ENCODE results near the gene GPX3. TPM values are rescaled to one million over a fixed set of nuclear protein-coding genes. Genes with fewer than 3 reads are reported as not detected.
A peak's percentile ranks its signal among the peaks of the same experiment; 100 is the strongest.

Gene GPX3, protein sequence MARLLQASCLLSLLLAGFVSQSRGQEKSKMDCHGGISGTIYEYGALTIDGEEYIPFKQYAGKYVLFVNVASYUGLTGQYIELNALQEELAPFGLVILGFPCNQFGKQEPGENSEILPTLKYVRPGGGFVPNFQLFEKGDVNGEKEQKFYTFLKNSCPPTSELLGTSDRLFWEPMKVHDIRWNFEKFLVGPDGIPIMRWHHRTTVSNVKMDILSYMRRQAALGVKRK
- 5.2 and 102 TPM in 2 replicates for total RNA-seq

DNA sequence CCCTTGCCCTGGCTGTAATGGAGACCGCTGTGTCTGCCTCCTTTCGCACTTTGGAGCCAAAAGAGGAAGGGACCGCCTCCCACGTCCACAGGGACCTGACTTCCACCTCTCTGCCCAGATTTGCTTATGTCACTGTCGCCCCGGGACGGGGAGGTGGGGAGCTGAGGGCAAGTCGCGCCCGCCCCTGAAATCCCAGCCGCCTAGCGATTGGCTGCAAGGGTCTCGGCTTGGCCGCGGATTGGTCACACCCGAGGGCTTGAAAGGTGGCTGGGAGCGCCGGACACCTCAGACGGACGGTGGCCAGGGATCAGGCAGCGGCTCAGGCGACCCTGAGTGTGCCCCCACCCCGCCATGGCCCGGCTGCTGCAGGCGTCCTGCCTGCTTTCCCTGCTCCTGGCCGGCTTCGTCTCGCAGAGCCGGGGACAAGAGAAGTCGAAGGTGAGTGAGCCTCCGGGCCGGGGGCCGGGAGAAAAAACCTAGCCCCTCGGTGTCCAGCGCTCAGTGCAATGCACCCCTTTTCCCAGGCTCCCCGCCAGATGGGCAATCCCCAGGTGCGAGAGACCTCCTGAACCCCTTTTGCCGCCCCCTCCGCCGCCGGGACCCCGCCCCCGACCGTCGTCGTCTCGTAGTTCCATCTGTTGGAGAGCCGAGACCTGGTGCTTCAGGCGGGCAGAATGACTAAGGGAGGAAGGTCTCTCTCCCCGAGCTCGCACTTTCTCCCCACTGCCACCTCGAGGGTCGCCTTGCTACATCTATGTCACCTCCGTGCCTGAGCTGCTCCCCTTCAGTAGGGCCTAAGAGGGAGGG lies at the start of gene GPX3:
GPX3 (plus strand) TSS at position 288 of the 807 bp plus-strand sequence; CDS start at position 352, 64 bp downstream.
- DNase-seq (ENCODE audit: low read depth) = peak; percentile 74

DNA sequence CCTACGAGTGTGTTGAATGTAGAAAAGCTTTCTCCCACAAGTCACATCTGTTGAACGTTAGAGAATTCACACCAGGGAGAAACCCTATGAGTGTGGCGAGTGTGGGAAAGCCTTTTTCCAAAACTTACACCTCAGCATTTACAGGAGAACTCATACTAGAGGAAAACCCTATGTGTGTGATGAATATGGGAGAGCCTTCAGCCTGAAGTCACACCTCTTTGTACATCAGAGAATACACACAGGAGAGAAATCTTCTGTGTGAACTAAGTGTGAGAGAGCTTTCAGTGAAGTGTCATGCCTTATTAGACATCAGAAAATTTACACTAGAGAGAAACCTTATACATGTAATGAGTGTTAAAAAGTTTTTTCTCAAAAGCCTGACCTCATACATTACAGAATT lies 41.8 kb upstream of the GPX3 start:
- no peak for DNase-seq (ENCODE audit: low read depth)

DNA sequence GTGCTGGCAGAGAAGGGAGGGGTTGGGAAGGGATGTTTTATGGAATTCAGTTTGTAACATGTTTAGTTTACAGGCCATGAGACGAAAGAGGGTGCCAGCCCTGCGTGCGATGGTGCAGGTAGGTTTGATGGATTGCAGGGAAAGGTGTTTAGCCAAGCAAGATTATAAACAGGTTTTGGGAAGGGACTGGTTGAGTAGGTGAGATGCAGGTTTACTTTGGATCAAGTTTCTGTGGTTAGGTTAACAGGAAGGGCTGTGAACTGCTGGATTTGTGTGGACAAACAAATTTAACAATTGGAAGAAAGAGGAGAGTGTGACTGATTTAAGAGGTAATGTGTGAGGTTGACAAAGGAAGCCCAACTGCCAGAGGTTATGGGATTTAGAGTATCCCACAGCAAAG lies 32.6 kb upstream of the GPX3 start:
- no peak for DNase-seq (ENCODE audit: low read depth)

DNA sequence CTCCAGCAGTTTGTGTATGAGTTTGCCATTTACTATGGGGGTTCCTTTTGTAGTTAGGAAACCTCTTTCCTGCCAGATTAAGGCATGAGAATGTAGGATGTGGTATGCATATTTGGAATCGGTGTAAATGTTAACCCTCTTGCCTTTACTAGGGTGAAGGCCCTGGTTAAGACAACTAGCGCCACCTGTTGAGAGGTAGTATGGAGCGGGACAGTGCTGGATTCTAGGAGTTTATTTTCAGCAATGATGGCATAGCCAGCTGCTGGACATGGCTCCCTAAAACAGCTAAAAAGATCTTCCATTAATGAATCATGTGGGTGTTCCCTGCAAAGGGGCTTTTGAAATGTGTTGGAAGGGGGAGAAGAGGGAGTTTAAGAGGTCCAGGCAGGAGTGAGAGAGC lies 30.7 kb upstream of the GPX3 start:
- no peak for DNase-seq (ENCODE audit: low read depth)

DNA sequence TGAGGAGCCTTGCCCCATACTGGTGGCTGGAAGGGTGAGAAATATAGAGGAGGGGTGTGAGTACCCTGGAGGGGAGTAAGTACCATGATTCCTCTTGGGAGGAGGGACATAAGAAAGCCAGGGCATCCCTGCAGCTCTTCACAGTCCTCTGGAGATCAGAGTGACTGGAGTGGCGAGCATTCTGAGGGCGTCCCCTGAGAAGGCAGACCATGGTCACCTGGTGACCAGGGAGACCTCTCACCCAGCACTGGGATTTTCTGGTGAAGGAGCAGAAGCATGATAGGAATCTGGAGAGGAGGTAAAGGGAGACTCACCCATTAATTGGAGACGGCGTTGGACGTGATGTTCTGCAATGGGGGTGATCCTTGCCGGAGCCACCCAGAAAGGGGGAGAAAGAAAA lies 27.7 kb upstream of the GPX3 start:
- no peak for DNase-seq (ENCODE audit: low read depth)

DNA sequence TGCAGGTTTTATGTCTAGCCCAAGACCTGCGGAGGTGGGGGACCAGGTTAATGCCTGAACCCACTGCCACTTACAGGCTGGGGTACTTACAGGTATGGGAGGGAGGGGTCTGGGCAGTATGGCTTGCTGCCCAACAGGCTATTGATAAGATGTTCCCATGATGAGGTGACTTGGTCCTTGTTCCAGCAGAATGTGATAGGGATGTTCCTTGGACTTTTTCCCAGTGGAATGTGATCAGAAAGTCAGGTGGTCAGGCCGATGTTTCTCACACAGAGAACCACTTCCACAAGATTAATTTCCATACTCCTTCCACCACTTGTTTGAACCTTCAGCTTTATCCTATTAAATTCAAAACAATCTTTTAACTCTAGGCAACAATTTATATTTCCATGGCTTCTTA lies 27.0 kb upstream of the GPX3 start:
- DNase-seq (ENCODE audit: low read depth) = no peak

DNA sequence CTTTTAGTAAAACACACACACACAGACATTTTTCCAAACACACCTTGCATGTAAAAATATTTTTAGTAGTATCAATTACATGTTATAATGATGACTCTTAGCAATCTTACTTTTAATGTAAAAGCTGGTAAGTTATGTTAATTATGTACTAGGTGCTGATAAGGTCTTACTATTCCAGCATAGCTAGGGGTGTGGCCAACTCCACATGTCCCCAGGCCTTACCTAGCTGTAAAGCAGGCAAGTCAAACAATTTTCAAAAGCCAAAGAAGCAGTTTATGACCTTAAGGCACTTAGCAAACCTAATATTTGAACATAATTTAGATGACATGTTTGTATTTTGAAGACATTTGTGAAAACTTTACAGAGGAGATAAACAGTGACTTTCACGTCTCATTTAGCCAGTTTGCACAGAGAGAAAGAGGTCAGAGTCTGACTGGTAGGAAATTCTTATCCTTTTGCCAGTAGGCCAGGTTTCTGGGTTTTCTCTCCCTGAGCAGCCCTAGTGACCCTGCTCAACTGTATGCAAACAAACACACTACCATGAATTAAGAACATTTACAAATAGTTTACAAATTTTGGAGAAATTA lies 26.5 kb upstream of the GPX3 start:
- no peak for DNase-seq (ENCODE audit: low read depth)

DNA sequence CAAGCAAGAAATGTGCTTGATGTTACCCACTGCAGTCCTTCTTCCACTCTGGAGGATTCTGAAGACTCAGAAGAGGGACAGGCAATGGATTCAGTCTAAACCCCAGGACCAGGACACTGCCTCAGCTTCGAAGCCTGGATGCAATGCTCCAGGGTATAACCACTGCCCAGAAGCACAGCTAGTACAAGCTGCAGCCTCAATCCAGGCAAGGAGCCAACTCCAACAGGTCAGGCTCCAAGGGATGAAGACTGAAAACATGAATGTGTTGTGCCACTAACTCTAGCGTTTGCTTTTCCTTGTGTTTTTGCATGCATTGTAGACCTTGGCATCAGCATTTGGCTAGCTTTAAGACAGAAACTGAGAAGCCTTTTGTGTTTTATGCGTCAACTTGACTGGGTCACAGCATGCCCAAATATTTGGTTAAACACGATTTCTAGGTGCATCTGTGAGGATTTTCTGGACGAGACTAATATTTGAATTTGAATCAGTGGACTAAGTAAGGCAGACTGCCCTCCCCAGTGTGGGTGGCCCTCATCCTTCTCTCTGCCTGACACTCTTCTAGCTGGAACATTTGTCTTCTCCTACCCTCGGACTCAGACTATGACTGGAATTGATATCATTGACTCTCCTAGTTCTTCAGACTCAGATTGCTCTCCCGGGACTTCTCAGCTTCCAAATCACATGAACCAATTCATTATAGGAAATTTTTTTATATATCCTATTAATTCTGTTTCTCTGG lies 20.5 kb upstream of the GPX3 start:
- no peak for DNase-seq (ENCODE audit: low read depth)

DNA sequence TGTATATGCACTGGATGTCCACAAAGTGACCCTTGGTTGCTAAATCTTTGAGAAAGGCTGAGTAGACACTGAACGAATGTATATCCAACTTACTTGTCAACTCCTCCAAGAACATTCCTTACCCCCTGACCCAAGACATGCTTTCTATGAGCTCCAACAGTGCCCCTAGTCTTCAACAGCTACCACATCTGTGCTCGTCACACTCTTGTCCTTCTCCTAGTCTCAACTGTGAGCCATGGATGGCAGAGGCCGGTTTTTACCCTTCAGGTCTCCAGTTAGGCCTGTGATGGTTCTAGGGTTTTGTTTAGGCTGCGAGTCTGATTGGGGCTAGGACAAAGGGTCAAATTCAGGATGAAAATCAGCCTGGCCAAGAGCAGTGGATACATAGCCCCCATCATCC lies 19.0 kb upstream of the GPX3 start:
- DNase-seq (ENCODE audit: low read depth) = no peak

DNA sequence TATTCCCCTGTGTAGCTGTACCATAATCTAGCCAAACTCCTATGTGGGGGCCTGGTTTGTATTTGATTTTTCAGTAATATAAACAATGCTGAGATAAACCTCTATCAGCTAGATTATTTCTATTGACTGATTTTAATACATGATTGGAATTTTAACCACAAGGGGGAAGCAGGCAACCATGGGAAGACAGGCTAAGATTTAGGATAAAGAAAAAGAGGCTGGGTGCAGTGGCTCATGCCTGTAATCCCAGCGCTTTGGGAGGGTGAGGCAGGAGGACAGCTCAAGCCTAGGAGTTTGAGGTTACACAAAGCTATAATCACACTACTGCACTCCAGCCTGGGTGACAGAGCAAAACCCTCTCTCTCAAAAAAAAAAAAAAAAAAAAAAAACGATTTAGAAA lies 18.1 kb upstream of the GPX3 start:
- peak; percentile 59 for DNase-seq (ENCODE audit: low read depth)

DNA sequence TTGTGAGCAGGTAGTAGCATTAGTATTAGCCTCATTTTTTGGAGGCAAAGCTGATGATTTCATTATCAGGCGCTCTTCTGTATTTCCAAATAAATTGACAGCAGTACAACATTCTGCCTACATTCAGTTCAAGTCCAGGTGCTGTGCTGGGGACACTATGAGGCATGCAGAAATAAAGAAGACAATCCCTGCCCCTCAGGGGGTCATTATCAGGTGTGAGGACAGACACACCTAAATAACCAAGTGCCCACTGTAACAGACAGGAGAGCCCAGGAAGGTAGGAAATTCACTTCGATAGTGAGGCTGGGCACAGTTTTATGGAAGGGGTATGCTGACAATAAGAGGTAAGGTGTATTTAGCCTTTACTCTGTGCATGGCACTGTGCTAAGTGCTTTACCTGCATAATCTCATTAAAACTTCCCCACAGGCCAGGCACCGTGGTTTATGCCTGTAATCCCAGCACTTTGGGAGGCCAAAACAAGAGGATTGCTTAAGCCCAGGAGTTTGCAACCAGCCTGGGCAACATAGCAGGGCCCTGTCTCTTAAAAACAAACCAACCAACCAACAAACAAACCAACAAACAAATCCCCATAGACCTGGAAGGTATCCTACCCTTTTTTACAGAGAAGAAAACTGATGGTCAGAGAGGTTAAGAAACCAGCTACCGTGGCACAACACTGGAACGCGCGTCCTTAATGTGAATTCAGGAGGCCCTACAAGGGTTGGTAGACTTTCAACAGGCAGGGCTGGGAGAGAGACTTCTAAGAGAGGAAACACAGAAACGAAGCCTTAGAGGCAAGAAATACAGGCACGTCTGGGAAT lies 17.5 kb upstream of the GPX3 start:
- DNase-seq (ENCODE audit: low read depth) = no peak

DNA sequence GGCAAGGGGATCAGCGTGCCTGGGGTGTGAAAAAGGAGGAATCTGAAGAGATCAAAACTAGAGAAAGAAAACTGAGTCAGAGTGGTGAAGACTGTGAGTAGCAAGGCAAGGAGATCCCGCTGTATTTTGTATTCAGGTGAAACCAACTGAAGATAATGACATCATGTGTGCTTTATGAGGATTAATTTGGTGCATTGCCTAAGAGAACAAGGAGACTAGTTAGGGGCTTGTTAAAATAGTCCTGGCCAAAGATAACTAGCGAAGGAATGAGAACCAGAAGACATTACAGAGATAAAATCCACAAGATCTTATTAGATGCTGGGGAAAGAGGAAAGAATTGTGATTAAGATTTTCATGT lies 16.9 kb upstream of the GPX3 start:
- DNase-seq (ENCODE audit: low read depth) = no peak

DNA sequence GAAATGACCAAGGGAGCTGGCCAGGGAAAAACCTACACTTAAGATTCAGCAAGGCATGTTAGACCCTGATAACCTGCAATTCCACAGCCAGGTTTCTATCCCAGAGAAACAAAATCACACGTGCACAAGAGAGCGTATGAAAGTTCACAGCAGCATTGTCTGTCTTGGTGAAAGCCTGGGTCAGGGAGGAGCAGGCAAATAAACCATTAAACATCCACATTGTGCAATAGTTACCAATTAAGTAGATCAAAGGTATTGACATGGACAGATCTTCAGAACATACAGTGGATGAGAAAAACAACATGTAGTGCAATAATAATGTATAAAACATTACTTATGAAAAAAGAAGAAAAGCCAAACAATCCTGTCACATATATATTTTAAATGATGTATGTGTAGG lies 15.9 kb upstream of the GPX3 start:
- peak; percentile 78 for DNase-seq (ENCODE audit: low read depth)

DNA sequence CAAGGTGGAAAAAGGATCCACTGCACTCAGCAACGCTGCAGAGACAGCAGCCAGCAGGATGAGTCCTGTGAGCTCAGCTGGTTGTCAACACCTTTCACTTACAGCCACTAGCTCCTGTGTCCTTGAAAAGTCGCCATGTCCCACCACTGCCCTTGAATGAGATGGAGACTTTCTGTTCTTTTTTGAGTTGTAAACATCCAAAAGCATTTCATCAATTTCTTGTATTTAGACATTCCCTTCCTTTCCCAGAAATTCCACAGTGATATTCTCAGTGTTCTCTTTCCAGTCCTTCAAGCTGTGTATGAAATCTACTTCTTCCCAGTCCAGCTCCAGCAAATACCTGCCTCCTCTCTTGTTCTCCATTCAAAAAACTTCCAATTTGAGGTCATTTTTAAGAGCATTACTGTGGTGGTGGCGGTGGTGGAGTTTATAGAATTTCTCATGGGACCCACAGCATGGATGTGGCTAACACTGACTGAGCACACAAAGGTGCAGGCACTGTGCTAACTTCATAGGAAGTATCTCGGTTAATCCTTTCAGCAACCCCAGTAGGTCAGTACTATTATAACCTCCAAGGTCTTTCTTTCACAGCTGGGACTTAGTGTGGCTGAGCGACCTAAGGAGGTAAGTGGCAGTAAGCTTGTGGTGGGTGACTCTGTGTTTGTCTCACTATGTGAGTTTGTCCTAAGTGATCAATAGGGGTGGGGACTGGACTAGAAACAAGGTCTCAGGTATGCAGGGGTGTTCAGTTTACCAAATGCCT lies 15.0 kb upstream of the GPX3 start:
- no peak for DNase-seq (ENCODE audit: low read depth)

DNA sequence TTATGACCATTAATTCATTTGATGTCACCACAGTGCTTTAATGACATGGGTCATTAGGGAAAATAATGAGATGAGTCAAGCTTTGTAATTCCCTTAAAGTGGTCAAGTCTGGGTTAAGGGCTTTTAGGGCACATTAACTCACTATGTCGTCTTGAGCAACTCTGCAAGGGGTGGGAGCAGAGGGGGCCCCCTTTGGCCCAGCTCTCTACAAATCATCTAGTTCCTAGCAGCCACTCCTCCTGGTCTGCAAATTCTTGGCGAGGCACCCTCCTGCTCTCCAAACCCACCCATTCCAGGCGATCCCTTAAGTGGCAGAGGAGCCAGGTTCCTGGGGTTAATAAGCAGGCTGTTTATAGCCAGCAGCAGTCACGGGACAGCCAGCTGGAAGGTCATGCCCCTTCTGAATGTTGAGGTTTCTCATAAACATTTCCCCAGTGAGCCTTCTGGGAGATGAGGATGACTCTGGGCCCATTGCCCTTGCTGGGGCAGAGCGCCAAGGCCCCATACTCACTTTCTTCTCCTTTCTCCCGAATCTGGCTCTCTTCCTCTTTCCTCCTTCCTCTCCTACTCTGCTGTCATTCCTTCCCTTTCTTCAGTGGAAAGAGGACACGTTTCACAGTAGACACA lies 14.3 kb upstream of the GPX3 start:
- peak; percentile 97 for DNase-seq (ENCODE audit: low read depth)

DNA sequence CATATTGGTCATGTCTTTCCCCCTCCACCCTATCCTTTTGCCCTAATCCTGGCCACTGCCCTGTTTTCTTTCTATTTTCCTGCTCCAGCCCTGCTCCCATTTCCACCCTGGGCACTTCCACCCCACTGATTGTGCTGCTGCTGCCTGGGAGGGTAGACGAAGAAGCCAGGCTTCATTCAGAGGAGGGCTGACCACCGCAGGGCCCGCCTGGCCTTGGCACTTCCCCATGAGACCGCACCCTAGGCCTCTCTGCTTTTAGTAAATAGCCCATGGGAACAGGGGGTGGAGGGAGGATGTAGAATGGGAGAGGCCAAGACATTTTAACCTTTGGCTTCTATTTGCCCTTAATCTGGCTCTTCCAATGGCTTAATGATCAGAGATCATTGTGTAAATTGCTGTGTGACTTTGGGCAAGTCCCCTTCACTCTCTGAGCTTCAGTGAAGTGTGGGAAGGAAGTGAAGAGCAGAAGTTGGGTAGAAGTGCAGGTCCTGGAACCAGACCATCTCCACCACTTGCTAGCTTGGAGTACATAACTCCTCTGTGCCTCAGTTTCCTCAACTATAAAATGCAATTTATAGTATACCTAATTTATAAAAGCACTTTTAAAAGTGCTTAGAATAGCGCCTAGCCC lies 13.6 kb upstream of the GPX3 start:
- DNase-seq (ENCODE audit: low read depth) = no peak

DNA sequence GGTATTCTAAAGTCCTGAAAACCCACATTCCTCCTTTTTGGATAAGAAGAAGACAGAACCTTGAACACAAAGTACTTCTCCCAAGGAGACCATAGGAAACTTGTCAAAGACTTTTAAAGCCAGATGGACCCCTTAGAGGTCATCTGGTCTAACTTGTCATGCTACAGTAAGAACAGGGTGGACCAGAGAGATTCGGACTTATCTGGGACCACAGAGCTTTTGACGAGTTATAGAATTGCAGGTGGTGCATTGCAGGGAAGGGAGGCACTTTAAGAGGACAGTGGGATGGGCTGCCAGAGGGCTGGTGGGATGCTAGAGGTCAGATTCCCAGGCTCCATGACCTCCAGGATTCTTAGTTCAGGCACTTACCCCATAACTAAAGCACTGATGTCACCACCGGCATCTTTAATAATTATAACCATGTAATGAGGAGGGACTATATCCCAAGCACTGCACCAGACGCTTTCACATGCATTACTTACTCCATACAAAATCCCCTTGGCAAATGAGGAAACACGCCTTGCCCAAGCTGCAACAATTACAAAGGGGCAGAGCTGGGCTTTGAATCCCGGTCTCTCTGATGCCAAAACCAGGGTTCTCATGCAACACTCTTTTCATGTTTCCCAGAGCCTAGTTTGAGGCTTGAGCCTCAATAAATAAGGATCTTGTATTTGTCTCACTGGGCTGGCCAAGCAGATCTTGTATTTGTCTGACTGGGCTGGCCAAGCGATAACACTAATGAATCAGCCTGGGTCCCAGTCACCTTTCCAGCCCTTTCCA lies 12.8 kb upstream of the GPX3 start:
- no peak for DNase-seq (ENCODE audit: low read depth)

DNA sequence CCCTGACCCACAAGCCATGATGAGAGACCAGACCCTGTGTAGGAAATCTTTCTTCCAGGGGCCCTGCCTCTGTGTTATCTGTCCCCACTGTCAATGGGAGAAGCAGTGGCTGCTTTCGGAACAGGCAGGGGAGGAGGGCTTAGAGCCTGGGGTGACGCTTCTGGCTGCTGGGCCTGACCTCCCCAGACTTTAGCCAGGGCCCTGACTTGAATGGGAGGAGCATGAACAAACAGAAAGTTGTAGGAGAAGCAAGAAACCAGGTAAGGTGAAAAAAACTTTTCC lies 12.2 kb upstream of the GPX3 start:
- DNase-seq (ENCODE audit: low read depth) = no peak

DNA sequence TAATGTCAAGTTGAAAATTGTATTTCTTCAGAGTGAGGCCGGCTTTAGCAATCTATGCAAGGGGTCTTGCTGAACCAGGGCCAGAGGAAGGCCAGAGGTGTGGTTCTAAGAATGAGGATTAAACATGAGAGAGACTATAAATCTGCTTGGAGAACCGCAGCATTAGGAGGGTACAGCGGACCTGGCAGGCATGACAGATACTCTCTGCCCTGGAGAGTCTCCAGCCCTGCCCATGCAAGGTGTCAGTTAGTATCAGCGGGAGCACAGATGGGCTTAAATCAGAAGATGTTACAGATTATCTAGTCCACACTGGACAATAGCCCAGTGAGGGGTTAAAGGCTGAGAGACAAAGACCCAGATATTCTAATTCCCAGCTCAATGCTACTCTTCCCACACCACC lies 11.5 kb upstream of the GPX3 start:
- no peak for DNase-seq (ENCODE audit: low read depth)

Measured in renal cortical epithelial cell (primary cell).